AG04449 (cell line): Measurements from ENCODE around the gene ASTN2.

ENCODE experiments used
- CTCF ChIA-PET: fragments of 350-600 bp; formaldehyde crosslinking; extraction: SDS; loops from one replicate; lab custom pipeline; 2021; ENCODE audit warnings: antibody characterized with exemption; lab: Yijun Ruan, JAX
- POLR2A ChIA-PET: fragments of 400-600, 350-600 bp; formaldehyde crosslinking; extraction: SDS; loops from one replicate; lab custom pipeline; 2020; ENCODE audit warnings: antibody characterized with exemption, inconsistent platforms; lab: Yijun Ruan, JAX
- DNase-seq: peaks from one replicate; pipeline ENCODE4 v3.0.0-alpha.2; 2010; ENCODE audit warnings: low read depth, low spot score
- H3K4me3 ChIP-seq: 2 replicates; pipeline ENCODE4 v1.5.1; 2011; ENCODE audit warnings: low read depth, mild to moderate bottlenecking, control low read depth, low read length
- CTCF ChIP-seq: IDR thresholded peaks from one replicate; pipeline ENCODE4 v1.5.1; 2011; ENCODE audit warnings: mild to moderate bottlenecking, moderate library complexity, low read length, control low read depth, inconsistent platforms; ENCODE audit not compliant: insufficient read depth; ENCODE audit errors: missing control alignments

Gene ASTN2

GRCh38 chr9:116627433-116627832 is 787.4 kb downstream of the ASTN2 start:
- ChIA-PET CTCF (interaction anchor here (1.4 kb wide), 1 partner anchor 36 kb away, joined by 3 read pairs; no protein-coding TSS in a partner anchor), POLR2A (no interaction called here)
- H3K4me3 ChIP-seq = no peak overlapping the region
- DNase-seq = no peak
- no peak for TF ChIP-seq CTCF

GRCh38 chr9:116626762-116627161 is 788.1 kb downstream of the ASTN2 start:
- POLR2A ChIA-PET = no interaction called here
- TF ChIP-seq CTCF = no peak
- CTCF ChIA-PET = interaction anchor here (1.4 kb wide), 1 partner anchor 36 kb away, joined by 3 read pairs; no protein-coding TSS in a partner anchor
- H3K4me3 ChIP-seq = no peak overlapping the region
- DNase-seq = no peak

- TF ChIP-seq CTCF = no peak
- no peak for DNase-seq
- CTCF ChIA-PET = no interaction called here
- POLR2A ChIA-PET = no interaction called here
- no peak overlapping the region for H3K4me3 ChIP-seq
These were observed 791.1 kb downstream of the ASTN2 start for GRCh38 chr9:116623715-116624114.

- ChIA-PET POLR2A (no interaction called here), CTCF (no interaction called here)
- no peak overlapping the region for H3K4me3 ChIP-seq
- no peak for DNase-seq
- TF ChIP-seq CTCF = no peak
These were observed 797.5 kb downstream of the ASTN2 start for GRCh38 chr9:116617389-116617788.

GRCh38 chr9:116616304-116616914 is 798.4 kb downstream of the ASTN2 start:
- ChIA-PET POLR2A (no interaction called here), CTCF (no interaction called here)
- no peak for DNase-seq
- no peak for TF ChIP-seq CTCF
- no peak overlapping the region for H3K4me3 ChIP-seq

- DNase-seq = no peak
- CTCF ChIA-PET = no interaction called here
- H3K4me3 ChIP-seq = no peak overlapping the region
- POLR2A ChIA-PET = no interaction called here
- no peak for TF ChIP-seq CTCF
These were observed 806.8 kb downstream of the ASTN2 start for GRCh38 chr9:116608064-116608463.
